AG09309 (cell line): ENCODE results near the gene KIDINS220.
A peak's percentile ranks its signal among the peaks of the same experiment; 100 is the strongest.

Experiments
- DNase-seq: peaks from one replicate; pipeline ENCODE4 v3.0.0-alpha.2; 2010; ENCODE audit warnings: low read depth
- H3K4me3 ChIP-seq: 2 replicates; pipeline ENCODE4 v1.5.1; 2011; ENCODE audit warnings: mild to moderate bottlenecking, low read depth, low read length, moderate library complexity; ENCODE audit not compliant: control insufficient read depth
- CTCF ChIP-seq: IDR thresholded peaks from 2 replicates; pipeline ENCODE4 v1.5.1; 2011; ENCODE audit warnings: mild to moderate bottlenecking, low read depth, low read length, inconsistent platforms; ENCODE audit not compliant: insufficient read depth, control insufficient read depth; ENCODE audit errors: missing control alignments

The KIDINS220 gene

GRCh38 chr2:8819194-8819593 is 18.2 kb downstream of the KIDINS220 start:
- DNase-seq: no peak
- H3K4me3 ChIP-seq: no peak overlapping the region
- no peak for TF ChIP-seq CTCF

- no peak overlapping the region for H3K4me3 ChIP-seq
- no peak for DNase-seq
- no peak for TF ChIP-seq CTCF
Measured at GRCh38 chr2:8817221-8817620, 20.2 kb downstream of the KIDINS220 start.

GRCh38 chr2:8806885-8807704 is 30.3 kb downstream of the KIDINS220 start:
- no peak overlapping the region for H3K4me3 ChIP-seq
- TF ChIP-seq CTCF: no peak
- DNase-seq: no peak

- no peak for DNase-seq
- no peak overlapping the region for H3K4me3 ChIP-seq
- no peak for TF ChIP-seq CTCF
Measured at GRCh38 chr2:8805278-8806210, 31.9 kb downstream of the KIDINS220 start.

GRCh38 chr2:8803658-8804379 is 33.6 kb downstream of the KIDINS220 start:
- no peak for TF ChIP-seq CTCF
- no peak overlapping the region for H3K4me3 ChIP-seq
- peak; percentile 50 for DNase-seq

- no peak for TF ChIP-seq CTCF
- DNase-seq: no peak
- no peak overlapping the region for H3K4me3 ChIP-seq
Measured at GRCh38 chr2:8802741-8803140, 34.7 kb downstream of the KIDINS220 start.
